Ovary (tissue), 3 donors: ENCODE measurements around the gene CFLAR.

ENCODE experiments used
- CTCF ChIP-seq, 3 donors: fragments of 450-650 bp in 2 of 3; fragments of 200-600 bp in 1 of 3; IDR thresholded peaks; one replicate each; pipeline versions ENCODE4 v1.5.1 to v1.8.0; 2016 to 2022; ENCODE audit warnings: antibody characterized with exemption in 3 of 3, mild to moderate bottlenecking in 1 of 3
- POLR2A ChIP-seq: fragments of 450-650 bp; IDR thresholded peaks from one replicate; pipeline ENCODE4 v1.6.1; 2017; ENCODE audit warnings: antibody characterized with exemption, mild to moderate bottlenecking, moderate library complexity
- donor health status: DM: no; HTN: no; CAD: no.

GRCh38 chr2:201219328-201220096 lies 103.5 kb downstream of the CFLAR start:
- TF ChIP-seq CTCF (IDR thresholded peaks at IDR 0.05) = no peak
- TF ChIP-seq POLR2A = no peak
